ENCODE results near the gene ESM1.

- TF ChIP-seq CTCF (conservative IDR thresholded peaks at IDR 0.05) = no peak
- no peak for TF ChIP-seq ZFX (IDR thresholded peaks at IDR 0.05)
Observed at GRCh38 chr5:54964405-54964804, 21.0 kb downstream of the ESM1 start.

All from C4-2B (cell line).